PFSK-1 (cell line): ENCODE data around the gene ARHGAP6.

Experiments
- FOXP2 ChIP-seq: optimal IDR thresholded peaks from 2 replicates; pipeline ENCODE3; 2011; ENCODE audit warnings: borderline replicate concordance, control low read depth, inconsistent platforms; ENCODE audit not compliant: insufficient read depth; ENCODE audit errors: extremely low read length, extremely low read depth
- POLR2AphosphoS5 ChIP-seq: IDR thresholded peaks from 2 replicates; pipeline ENCODE4 v1.6.1; 2012; ENCODE audit warnings: low read depth, mild to moderate bottlenecking, control low read depth, low read length, moderate library complexity
- SIN3A ChIP-seq: IDR thresholded peaks from 2 replicates; pipeline ENCODE4 v1.6.1; 2012; ENCODE audit warnings: mild to moderate bottlenecking, low read length, moderate library complexity, borderline replicate concordance; ENCODE audit not compliant: insufficient read depth
- TAF1 ChIP-seq: IDR thresholded peaks from 2 replicates; pipeline ENCODE4 v1.6.1; 2012; ENCODE audit warnings: low read length, control low read depth, borderline replicate concordance; ENCODE audit not compliant: insufficient read depth

DNA sequence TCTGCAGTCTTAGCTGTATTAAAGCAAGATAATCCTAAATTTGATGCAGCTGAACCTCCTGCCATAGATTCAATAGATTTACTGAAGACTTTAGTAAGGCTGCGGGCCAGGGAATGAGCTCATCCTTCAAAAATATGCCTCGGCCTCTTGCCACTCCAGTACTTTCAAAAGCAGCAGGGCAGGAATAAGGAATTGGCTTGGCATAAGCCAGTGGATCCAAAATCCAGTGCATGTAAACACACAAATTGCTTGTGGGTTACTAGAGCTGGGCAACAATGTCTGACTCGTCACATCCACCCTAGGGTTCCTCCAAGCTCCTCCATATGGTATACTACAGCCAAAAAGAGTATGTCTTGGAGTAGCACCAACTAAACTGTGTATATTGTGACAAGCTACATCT is 207.6 kb downstream of the ARHGAP6 start:
- no peak for TF ChIP-seq SIN3A
- no peak for TF ChIP-seq POLR2AphosphoS5
- TF ChIP-seq TAF1: no peak
- no peak for TF ChIP-seq FOXP2
